Neural crest cell (in vitro differentiated cells): Measurements from ENCODE around the gene LEMD2. TPM values are rescaled to one million over a fixed set of nuclear protein-coding genes. Genes with fewer than 3 reads are reported as not detected.
A peak's percentile ranks its signal among the peaks of the same experiment; 100 is the strongest.

ENCODE experiments used
- DNase-seq: peaks from one replicate; pipeline ENCODE4 v3.0.0; 2021; ENCODE audit warnings: low read depth, mixed read lengths, low spot score
- H3K27ac Mint-ChIP-seq: one replicate; pipeline ENCODE4 v1.8.0; 2021; ENCODE audit warnings: mild to moderate bottlenecking, mixed read lengths; ENCODE audit not compliant: unreplicated experiment
- H3K27me3 Mint-ChIP-seq: 2 replicates; pipeline ENCODE4 v1.8.0; 2021; ENCODE audit warnings: low read depth, mild to moderate bottlenecking, mixed read lengths
- H3K36me3 Mint-ChIP-seq: 2 replicates; pipeline ENCODE4 v1.8.0; 2021; ENCODE audit warnings: low read depth, mild to moderate bottlenecking, mixed read lengths
- H3K4me1 Mint-ChIP-seq: 2 replicates; pipeline ENCODE4 v1.8.0; 2021; ENCODE audit warnings: mixed read lengths
- H3K4me3 Mint-ChIP-seq: one replicate; pipeline ENCODE4 v1.8.0; 2021; ENCODE audit warnings: mild to moderate bottlenecking, mixed read lengths
- H3K9me3 Mint-ChIP-seq: 2 replicates; pipeline ENCODE4 v1.8.0; 2021; ENCODE audit warnings: mixed read lengths
- CTCF ChIP-seq: fragments of 200-600 bp; sonication (generic); conservative IDR thresholded peaks from 2 replicates; pipeline ENCODE4 v1.5.0; 2021; ENCODE audit warnings: antibody characterized with exemption, mild to moderate bottlenecking
- total RNA-seq: library from RNA; stranded (reverse); gene quantifications from 2 replicates; pipeline ENCODE4 v1.2.1, GENCODE V29; 2021

Gene LEMD2
- total RNA-seq, 1 donor from 2014 or later, result 63.6 TPM

GRCh38 chr6:33781131-33781975, 7.6 kb downstream of the LEMD2 start:
- no peak for TF ChIP-seq CTCF
- H3K9me3 Mint-ChIP-seq, result no peaks in the 10 kb centered on the region
- H3K36me3 Mint-ChIP-seq, result peaks cover 19% of the 10 kb centered on the region
- peaks cover 55% of the 10 kb centered on the region for H3K4me1 Mint-ChIP-seq
- DNase-seq, result no peak
- H3K4me3 Mint-ChIP-seq, result peak overlapping the region; percentile 45
- H3K27me3 Mint-ChIP-seq, result no peaks in the 10 kb centered on the region
- peak overlapping the region; percentile 4 for H3K27ac Mint-ChIP-seq

- Mint-ChIP-seq H3K4me3 (no peak overlapping the region), H3K4me1 (peaks cover 41% of the 10 kb centered on the region), H3K27ac (peak overlapping the region; percentile 50), H3K9me3 (no peaks in the 10 kb centered on the region), H3K36me3 (peaks cover 23% of the 10 kb centered on the region), H3K27me3 (no peaks in the 10 kb centered on the region)
- no peak for DNase-seq
- TF ChIP-seq CTCF, result no peak
Observed at GRCh38 chr6:33779895-33780294, 9.0 kb downstream of the LEMD2 start.

GRCh38 chr6:33779290-33779689, 9.6 kb downstream of the LEMD2 start:
- H3K27me3 Mint-ChIP-seq, result no peaks in the 10 kb centered on the region
- peaks cover 24% of the 10 kb centered on the region for H3K36me3 Mint-ChIP-seq
- DNase-seq, result no peak
- H3K4me3 Mint-ChIP-seq, result no peak overlapping the region
- TF ChIP-seq CTCF, result peak; percentile 44
- H3K9me3 Mint-ChIP-seq, result no peaks in the 10 kb centered on the region
- H3K4me1 Mint-ChIP-seq, result peaks cover 35% of the 10 kb centered on the region
- no peak overlapping the region for H3K27ac Mint-ChIP-seq

GRCh38 chr6:33778444-33779121, 10.3 kb downstream of the LEMD2 start:
- TF ChIP-seq CTCF, result no peak
- no peak overlapping the region for H3K27ac Mint-ChIP-seq
- no peaks in the 10 kb centered on the region for H3K9me3 Mint-ChIP-seq
- DNase-seq, result no peak
- peaks cover 24% of the 10 kb centered on the region for H3K36me3 Mint-ChIP-seq
- H3K27me3 Mint-ChIP-seq, result no peaks in the 10 kb centered on the region
- no peak overlapping the region for H3K4me3 Mint-ChIP-seq
- H3K4me1 Mint-ChIP-seq, result peaks cover 35% of the 10 kb centered on the region

- peaks cover 24% of the 10 kb centered on the region for H3K36me3 Mint-ChIP-seq
- TF ChIP-seq CTCF, result no peak
- DNase-seq, result no peak
- H3K27me3 Mint-ChIP-seq, result no peaks in the 10 kb centered on the region
- H3K4me3 Mint-ChIP-seq, result no peak overlapping the region
- H3K4me1 Mint-ChIP-seq, result peaks cover 35% of the 10 kb centered on the region
- no peak overlapping the region for H3K27ac Mint-ChIP-seq
- H3K9me3 Mint-ChIP-seq, result no peaks in the 10 kb centered on the region
Observed at GRCh38 chr6:33777398-33778388, 11.2 kb downstream of the LEMD2 start.
